Hepatocyte (in vitro differentiated cells): ENCODE measurements around the gene THSD7B. TPM values are rescaled to one million over a fixed set of nuclear protein-coding genes. Genes with fewer than 3 reads are reported as not detected.

Experiments used
- DNase-seq: peaks from one replicate; pipeline ENCODE4 v3.0.0-alpha.2; 2016; ENCODE audit warnings: low spot score
- H2AFZ ChIP-seq: fragments of 200-600 bp; sonication (generic); 2 replicates; pipeline ENCODE4 v1.6.0; 2016; ENCODE audit warnings: antibody characterized with exemption, mild to moderate bottlenecking
- H3K27ac ChIP-seq: fragments of 200-600 bp; sonication (generic); 2 replicates; pipeline ENCODE4 v1.5.1; 2016; ENCODE audit warnings: mild to moderate bottlenecking
- H3K27me3 ChIP-seq: fragments of 200-600 bp; sonication (generic); 2 replicates; pipeline ENCODE4 v1.6.1; 2016
- H3K36me3 ChIP-seq: fragments of 200-600 bp; sonication (generic); replicated peaks from 2 replicates; pipeline ENCODE4 v1.5.1; 2016; ENCODE audit warnings: low read depth; ENCODE audit not compliant: insufficient read depth
- H3K4me1 ChIP-seq: fragments of 200-600 bp; sonication (generic); 2 replicates; pipeline ENCODE4 v1.5.1; 2016; ENCODE audit warnings: mild to moderate bottlenecking, moderate library complexity; ENCODE audit not compliant: insufficient read depth
- H3K4me2 ChIP-seq: fragments of 200-600 bp; sonication (generic); 2 replicates; pipeline ENCODE4 v1.6.0; 2016
- H3K4me3 ChIP-seq: fragments of 200-600 bp; sonication (generic); 2 replicates; pipeline ENCODE4 v1.5.1; 2016; ENCODE audit warnings: mild to moderate bottlenecking
- H3K79me2 ChIP-seq: fragments of 200-600 bp; sonication (generic); 2 replicates; pipeline ENCODE4 v1.6.0; 2017; ENCODE audit warnings: mild to moderate bottlenecking
- H3K9me2 ChIP-seq: fragments of 200-600 bp; sonication (generic); replicated peaks from 2 replicates; pipeline ENCODE4 v1.6.0; 2017; ENCODE audit warnings: mild to moderate bottlenecking; ENCODE audit not compliant: insufficient read depth
- H3K9me3 ChIP-seq: fragments of 200-600 bp; sonication (generic); 2 replicates; pipeline ENCODE4 v1.5.1; 2016; ENCODE audit warnings: low read depth, mild to moderate bottlenecking
- H4K20me1 ChIP-seq: fragments of 200-600 bp; sonication (generic); 2 replicates; pipeline ENCODE4 v1.6.0; 2016; ENCODE audit warnings: mild to moderate bottlenecking; ENCODE audit not compliant: insufficient read depth, poor library complexity, severe bottlenecking
- EZH2 ChIP-seq: fragments of 200-600 bp; sonication (generic); IDR thresholded peaks from 2 replicates; pipeline ENCODE4 v1.6.1; 2016; ENCODE audit warnings: antibody characterized with exemption, mild to moderate bottlenecking, borderline replicate concordance
- EZH2phosphoT487 ChIP-seq: fragments of 200-600 bp; sonication (generic); IDR thresholded peaks from one replicate; pipeline ENCODE4 v1.6.1; 2018; ENCODE audit warnings: antibody characterized with exemption, mild to moderate bottlenecking, low read depth, moderate library complexity; ENCODE audit not compliant: unreplicated experiment, severe bottlenecking
- WGBS: methylation state at CpG from one replicate; pipeline ENCODE4 v1.1.6; 2016; ENCODE audit warnings: low lambda C conversion rate; ENCODE audit errors: missing lambda C conversion rate; 5-methylcytosine and 5-hydroxymethylcytosine counted together
- polyA plus RNA-seq: library from polyadenylated mRNA; unstranded; fragments of >200 nt; fragmentation: Nextera tagmentation; extraction: Ambion mirVana; gene quantifications from 2 replicates; pipeline ENCODE4 v1.2.1, GENCODE V29; 2016
- total RNA-seq: library from RNA; depleted of rRNA; stranded (reverse); fragments of >200 nt; gene quantifications from 2 replicates; pipeline ENCODE4 v1.2.3, GENCODE V29; 2014
- TF ChIP-seq, protein P1 (sequence below): fragments of 200-600 bp; sonication (generic); IDR thresholded peaks from 2 replicates; pipeline ENCODE4 v1.5.1; 2016; ENCODE audit warnings: antibody characterized with exemption, mild to moderate bottlenecking; ENCODE audit not compliant: poor library complexity

The THSD7B gene
- total and polyA plus RNA-seq, 2 experiments from 2014 or later: 0.48 to 5.7 TPM

DNA sequence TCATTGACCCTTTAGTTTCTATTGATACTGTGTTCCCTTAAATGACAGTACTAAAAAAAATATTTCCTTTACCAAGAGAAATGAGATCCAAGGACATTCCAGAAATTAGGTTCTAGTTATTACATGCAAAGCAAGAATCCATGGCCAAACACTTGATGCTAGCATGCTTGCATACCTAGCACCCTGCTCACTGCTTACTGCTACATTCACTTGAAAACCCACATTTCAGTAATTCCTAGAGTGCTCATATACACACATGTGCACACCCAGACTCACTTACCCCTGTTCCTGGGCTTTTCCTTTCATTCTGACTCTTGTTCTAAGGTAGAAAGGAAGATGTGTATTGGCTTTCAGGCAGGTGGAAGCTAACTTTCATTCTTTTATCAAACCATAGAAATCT lies 395.9 kb downstream of the THSD7B start:
- no peak overlapping the region for H3K27ac ChIP-seq
- no peaks in the 10 kb centered on the region for H3K4me1 ChIP-seq
- no peak overlapping the region for H3K4me3 ChIP-seq
- no peaks in the 10 kb centered on the region for H3K27me3 ChIP-seq
- H3K36me3 ChIP-seq: no peaks in the 10 kb centered on the region
- TF ChIP-seq, protein P1, sequence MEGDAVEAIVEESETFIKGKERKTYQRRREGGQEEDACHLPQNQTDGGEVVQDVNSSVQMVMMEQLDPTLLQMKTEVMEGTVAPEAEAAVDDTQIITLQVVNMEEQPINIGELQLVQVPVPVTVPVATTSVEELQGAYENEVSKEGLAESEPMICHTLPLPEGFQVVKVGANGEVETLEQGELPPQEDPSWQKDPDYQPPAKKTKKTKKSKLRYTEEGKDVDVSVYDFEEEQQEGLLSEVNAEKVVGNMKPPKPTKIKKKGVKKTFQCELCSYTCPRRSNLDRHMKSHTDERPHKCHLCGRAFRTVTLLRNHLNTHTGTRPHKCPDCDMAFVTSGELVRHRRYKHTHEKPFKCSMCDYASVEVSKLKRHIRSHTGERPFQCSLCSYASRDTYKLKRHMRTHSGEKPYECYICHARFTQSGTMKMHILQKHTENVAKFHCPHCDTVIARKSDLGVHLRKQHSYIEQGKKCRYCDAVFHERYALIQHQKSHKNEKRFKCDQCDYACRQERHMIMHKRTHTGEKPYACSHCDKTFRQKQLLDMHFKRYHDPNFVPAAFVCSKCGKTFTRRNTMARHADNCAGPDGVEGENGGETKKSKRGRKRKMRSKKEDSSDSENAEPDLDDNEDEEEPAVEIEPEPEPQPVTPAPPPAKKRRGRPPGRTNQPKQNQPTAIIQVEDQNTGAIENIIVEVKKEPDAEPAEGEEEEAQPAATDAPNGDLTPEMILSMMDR: no peak
- TF ChIP-seq EZH2phosphoT487 (no peak), EZH2 (no peak)
- H3K4me2 ChIP-seq: no peak overlapping the region
- no peaks in the 10 kb centered on the region for H4K20me1 ChIP-seq
- H2AFZ ChIP-seq: no peak overlapping the region
- no peak for DNase-seq
- H3K9me2 ChIP-seq: no peaks in the 10 kb centered on the region
- no peaks in the 10 kb centered on the region for H3K79me2 ChIP-seq
- H3K9me3 ChIP-seq: no peaks in the 10 kb centered on the region

GRCh38 chr2:137165968-137166367 lies 400.6 kb downstream of the THSD7B start:
- H3K36me3 ChIP-seq: no peaks in the 10 kb centered on the region
- H3K79me2 ChIP-seq: no peaks in the 10 kb centered on the region
- no peaks in the 10 kb centered on the region for H3K4me1 ChIP-seq
- no peaks in the 10 kb centered on the region for H3K27me3 ChIP-seq
- no peaks in the 10 kb centered on the region for H4K20me1 ChIP-seq
- no peak for TF ChIP-seq EZH2
- TF ChIP-seq, protein P1: no peak
- no peak for TF ChIP-seq EZH2phosphoT487
- no peak overlapping the region for H3K4me3 ChIP-seq
- no peak overlapping the region for H2AFZ ChIP-seq
- no peak overlapping the region for H3K27ac ChIP-seq
- WGBS: 96% methylated on average over 4 of the region's 4 CpGs
- H3K9me2 ChIP-seq: no peaks in the 10 kb centered on the region
- no peaks in the 10 kb centered on the region for H3K9me3 ChIP-seq
- no peak overlapping the region for H3K4me2 ChIP-seq
- DNase-seq: no peak

DNA sequence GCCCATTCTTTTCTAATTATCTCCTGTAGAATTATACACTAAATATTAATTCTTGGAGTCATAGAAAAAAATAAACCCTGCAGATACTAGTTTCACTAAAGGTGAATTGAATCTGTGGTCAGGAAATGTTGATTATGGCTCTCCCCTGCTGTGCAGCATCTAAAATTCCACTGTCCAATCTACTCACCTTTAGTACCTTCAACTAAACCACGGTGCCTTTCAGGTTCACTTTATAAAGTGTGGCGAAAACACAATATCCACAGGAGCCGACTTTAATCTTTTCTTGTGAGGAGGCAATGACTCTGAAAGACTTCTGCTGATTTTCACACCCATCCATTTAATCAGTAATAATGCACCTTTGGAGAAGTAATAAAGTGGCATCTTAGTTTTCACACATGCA lies 402.3 kb downstream of the THSD7B start:
- H3K79me2 ChIP-seq: no peaks in the 10 kb centered on the region
- H3K9me3 ChIP-seq: no peaks in the 10 kb centered on the region
- no peaks in the 10 kb centered on the region for H3K9me2 ChIP-seq
- H3K27ac ChIP-seq: no peak overlapping the region
- no peaks in the 10 kb centered on the region for H3K27me3 ChIP-seq
- no peaks in the 10 kb centered on the region for H3K36me3 ChIP-seq
- H3K4me2 ChIP-seq: no peak overlapping the region
- no peaks in the 10 kb centered on the region for H4K20me1 ChIP-seq
- H2AFZ ChIP-seq: no peak overlapping the region
- no peak overlapping the region for H3K4me3 ChIP-seq
- peaks cover 4% of the 10 kb centered on the region for H3K4me1 ChIP-seq
- DNase-seq: no peak
- 92% methylated on average over 3 of the region's 3 CpGs for WGBS
- TF ChIP-seq, protein P1: no peak
- TF ChIP-seq EZH2 (no peak), EZH2phosphoT487 (no peak)

- no peak overlapping the region for H3K4me2 ChIP-seq
- no peak overlapping the region for H3K27ac ChIP-seq
- no peaks in the 10 kb centered on the region for H4K20me1 ChIP-seq
- H3K27me3 ChIP-seq: no peaks in the 10 kb centered on the region
- no peak overlapping the region for H2AFZ ChIP-seq
- H3K4me3 ChIP-seq: no peak overlapping the region
- H3K9me3 ChIP-seq: no peaks in the 10 kb centered on the region
- WGBS: 64% methylated on average over 4 of the region's 4 CpGs
- H3K79me2 ChIP-seq: no peaks in the 10 kb centered on the region
- H3K9me2 ChIP-seq: no peaks in the 10 kb centered on the region
- H3K4me1 ChIP-seq: peaks cover 7% of the 10 kb centered on the region
- DNase-seq: no peak
- H3K36me3 ChIP-seq: no peaks in the 10 kb centered on the region
- TF ChIP-seq EZH2: no peak
Measured at GRCh38 chr2:137168552-137168951, 403.2 kb downstream of the THSD7B start.
